HG02588 (cell line): ENCODE results near the gene RRH.

Experiments
- ATAC-seq: cut with Tn5 transposase; IDR thresholded peaks from one replicate; pipeline ENCODE4 v1.9.1; 2021; ENCODE audit warnings: mild to moderate bottlenecking, moderate library complexity; ENCODE audit not compliant: unreplicated experiment

RRH gene

GRCh38 chr4:109886303-109886702, 58.5 kb downstream of the RRH start:
- no peak for ATAC-seq

GRCh38 chr4:109887071-109887470, 59.3 kb downstream of the RRH start:
- no peak for ATAC-seq

- no peak for ATAC-seq
Observed at GRCh38 chr4:109890076-109890475, 62.3 kb downstream of the RRH start.
